Calu3 (cell line): ENCODE data around the gene ARFGAP2. TPM values are rescaled to one million over a fixed set of nuclear protein-coding genes. Genes with fewer than 3 reads are reported as not detected.

Experiments
- BruUV-seq: library from RNA; stranded (reverse); fragments of 400-500 nt; replicated peaks from 2 replicates; lab custom pipeline; 2021; lab: Mats Ljungman, UMichigan
- CTCF ChIA-PET: fragments of 300-600 bp; sonication (Branson Sonifier 250); formaldehyde crosslinking; loops from one replicate; lab custom pipeline; 2022; ENCODE audit warnings: antibody characterized with exemption; lab: Charles Lee
- DNase-seq: peaks from one replicate; pipeline ENCODE4 v3.0.0; 2022
- H3K27ac Mint-ChIP-seq: one replicate; pipeline ENCODE4 v1.8.0; 2022; ENCODE audit warnings: mixed read lengths; ENCODE audit not compliant: unreplicated experiment
- H3K27me3 Mint-ChIP-seq: one replicate; pipeline ENCODE4 v1.8.0; 2022; ENCODE audit warnings: mixed read lengths; ENCODE audit not compliant: unreplicated experiment
- H3K36me3 Mint-ChIP-seq: one replicate; pipeline ENCODE4 v1.8.0; 2022; ENCODE audit warnings: mild to moderate bottlenecking, moderate library complexity, mixed read lengths; ENCODE audit not compliant: insufficient read depth, unreplicated experiment
- H3K4me1 Mint-ChIP-seq: one replicate; pipeline ENCODE4 v1.8.0; 2022; ENCODE audit warnings: mild to moderate bottlenecking, low read depth, mixed read lengths; ENCODE audit not compliant: unreplicated experiment
- H3K4me3 Mint-ChIP-seq: one replicate; pipeline ENCODE4 v1.8.0; 2022; ENCODE audit warnings: mild to moderate bottlenecking, low read depth, moderate library complexity, mixed read lengths; ENCODE audit not compliant: unreplicated experiment
- H3K9me3 Mint-ChIP-seq: one replicate; pipeline ENCODE4 v1.8.0; 2022; ENCODE audit warnings: low read depth, mixed read lengths; ENCODE audit not compliant: unreplicated experiment
- intact Hi-C: fragments of 100-400 bp; cut with micrococcal nuclease; formaldehyde crosslinking; loops from one replicate; pipeline ENCODE4 v1.10.0; 2022; ENCODE audit not compliant: unreplicated experiment
- total RNA-seq: library from RNA; stranded (reverse); gene quantifications from 2 replicates; pipeline ENCODE4 v1.2.3, GENCODE V29; 2022
- TF ChIP-seq, protein P1 (sequence below): fragments of 200-600 bp; IDR thresholded peaks from one replicate; pipeline ENCODE4 v1.8.0; 2022; ENCODE audit warnings: antibody characterized with exemption; ENCODE audit not compliant: unreplicated experiment

The ARFGAP2 gene
- total RNA-seq, 1 experiment from 2014 or later: 108 TPM

DNA sequence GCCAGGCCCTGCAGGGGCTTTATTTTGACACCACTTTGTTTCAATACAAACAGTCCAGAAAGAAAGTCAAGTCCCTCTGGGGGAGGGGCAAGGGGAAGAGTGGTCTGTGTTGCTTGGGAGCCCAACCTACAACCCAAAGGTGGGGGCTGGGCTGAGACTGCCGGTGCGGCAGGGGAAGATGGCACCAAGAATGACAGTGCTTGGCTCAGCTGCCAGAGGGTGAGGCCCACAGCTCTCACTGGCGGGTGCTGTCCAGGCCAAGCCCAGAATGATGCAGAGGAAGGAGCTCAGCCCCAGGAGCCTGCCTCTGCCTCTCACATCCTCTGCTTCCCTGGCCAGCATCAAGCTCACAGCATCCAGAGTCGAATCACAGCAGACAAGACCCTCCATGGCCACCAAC lies 12.4 kb downstream of the ARFGAP2 start:
- no TSS peak for BruUV-seq
- no peak for DNase-seq
- Mint-ChIP-seq H3K4me3 (no peak overlapping the region), H3K27me3 (no peaks in the 10 kb centered on the region), H3K9me3 (no peaks in the 10 kb centered on the region), H3K36me3 (peaks cover 60% of the 10 kb centered on the region), H3K27ac (no peak overlapping the region), H3K4me1 (no peaks in the 10 kb centered on the region)
- TF ChIP-seq, protein P1, sequence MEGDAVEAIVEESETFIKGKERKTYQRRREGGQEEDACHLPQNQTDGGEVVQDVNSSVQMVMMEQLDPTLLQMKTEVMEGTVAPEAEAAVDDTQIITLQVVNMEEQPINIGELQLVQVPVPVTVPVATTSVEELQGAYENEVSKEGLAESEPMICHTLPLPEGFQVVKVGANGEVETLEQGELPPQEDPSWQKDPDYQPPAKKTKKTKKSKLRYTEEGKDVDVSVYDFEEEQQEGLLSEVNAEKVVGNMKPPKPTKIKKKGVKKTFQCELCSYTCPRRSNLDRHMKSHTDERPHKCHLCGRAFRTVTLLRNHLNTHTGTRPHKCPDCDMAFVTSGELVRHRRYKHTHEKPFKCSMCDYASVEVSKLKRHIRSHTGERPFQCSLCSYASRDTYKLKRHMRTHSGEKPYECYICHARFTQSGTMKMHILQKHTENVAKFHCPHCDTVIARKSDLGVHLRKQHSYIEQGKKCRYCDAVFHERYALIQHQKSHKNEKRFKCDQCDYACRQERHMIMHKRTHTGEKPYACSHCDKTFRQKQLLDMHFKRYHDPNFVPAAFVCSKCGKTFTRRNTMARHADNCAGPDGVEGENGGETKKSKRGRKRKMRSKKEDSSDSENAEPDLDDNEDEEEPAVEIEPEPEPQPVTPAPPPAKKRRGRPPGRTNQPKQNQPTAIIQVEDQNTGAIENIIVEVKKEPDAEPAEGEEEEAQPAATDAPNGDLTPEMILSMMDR: no peak
- CTCF ChIA-PET: interaction anchor here (1.7 kb wide), 1 partner anchor 11 kb away, joined by 3 read pairs; no protein-coding TSS in a partner anchor
- intact Hi-C loops: no loop called here

DNA sequence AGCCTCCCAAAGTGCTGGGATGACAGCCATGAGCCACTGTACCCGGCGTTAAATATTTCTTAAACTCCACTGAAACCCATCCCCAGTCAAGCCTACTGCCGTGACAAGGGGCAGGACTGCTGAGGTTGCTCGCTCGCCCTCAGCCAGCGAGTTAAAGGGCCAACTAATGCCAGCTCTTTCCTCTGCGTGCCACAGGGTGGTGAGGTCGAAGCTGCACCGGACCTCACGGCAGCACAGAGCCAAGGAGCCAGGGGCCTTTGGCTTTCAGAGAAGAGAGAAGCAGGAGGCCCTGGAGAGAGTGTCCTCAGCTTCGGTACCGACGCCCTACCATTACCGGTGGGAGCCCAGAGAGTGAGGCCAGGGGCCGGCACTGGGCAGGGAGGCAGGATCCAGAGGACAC lies 12.8 kb downstream of the ARFGAP2 start:
- Mint-ChIP-seq H3K9me3 (no peaks in the 10 kb centered on the region), H3K36me3 (peaks cover 59% of the 10 kb centered on the region), H3K27me3 (no peaks in the 10 kb centered on the region), H3K4me1 (no peaks in the 10 kb centered on the region), H3K27ac (no peak overlapping the region), H3K4me3 (no peak overlapping the region)
- TF ChIP-seq, protein P1: no peak
- CTCF ChIA-PET: interaction anchor here (1.1 to 1.7 kb wide), 2 partner anchors 11 to 21 kb away, joined by 3 to 4 read pairs; no protein-coding TSS in a partner anchor
- intact Hi-C loops: no loop called here
- no TSS peak for BruUV-seq
- no peak for DNase-seq

DNA sequence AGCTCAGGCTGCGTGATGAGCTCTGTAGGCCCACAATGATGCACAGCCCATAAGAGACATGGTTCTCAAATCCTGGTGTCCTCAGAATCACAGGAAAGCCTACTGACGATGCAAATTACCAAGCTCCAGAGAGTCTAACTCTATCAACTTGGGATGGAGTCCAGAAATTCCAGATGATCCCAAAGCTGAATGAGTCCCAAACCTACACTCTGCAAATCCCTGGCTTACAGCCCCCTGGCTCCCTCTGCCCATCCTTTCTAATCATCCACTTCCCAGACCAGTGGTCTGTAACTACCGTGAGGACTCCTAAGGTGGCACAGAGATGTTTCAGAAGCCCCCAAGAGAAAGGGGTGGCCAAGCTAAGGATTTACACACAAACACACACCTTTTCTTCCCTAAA lies 13.5 kb downstream of the ARFGAP2 start:
- no TSS peak for BruUV-seq
- H3K9me3 Mint-ChIP-seq: no peaks in the 10 kb centered on the region
- CTCF ChIA-PET: interaction anchor here (0.6 to 1.1 kb wide), 4 partner anchors 9 to 495 kb away, joined by 3 to 5 read pairs (median 4); no protein-coding TSS in a partner anchor
- no peaks in the 10 kb centered on the region for H3K27me3 Mint-ChIP-seq
- peaks cover 56% of the 10 kb centered on the region for H3K36me3 Mint-ChIP-seq
- no peaks in the 10 kb centered on the region for H3K4me1 Mint-ChIP-seq
- intact Hi-C loops: no loop called here
- H3K4me3 Mint-ChIP-seq: no peak overlapping the region
- TF ChIP-seq, protein P1: no peak
- H3K27ac Mint-ChIP-seq: no peak overlapping the region
- DNase-seq: no peak

DNA sequence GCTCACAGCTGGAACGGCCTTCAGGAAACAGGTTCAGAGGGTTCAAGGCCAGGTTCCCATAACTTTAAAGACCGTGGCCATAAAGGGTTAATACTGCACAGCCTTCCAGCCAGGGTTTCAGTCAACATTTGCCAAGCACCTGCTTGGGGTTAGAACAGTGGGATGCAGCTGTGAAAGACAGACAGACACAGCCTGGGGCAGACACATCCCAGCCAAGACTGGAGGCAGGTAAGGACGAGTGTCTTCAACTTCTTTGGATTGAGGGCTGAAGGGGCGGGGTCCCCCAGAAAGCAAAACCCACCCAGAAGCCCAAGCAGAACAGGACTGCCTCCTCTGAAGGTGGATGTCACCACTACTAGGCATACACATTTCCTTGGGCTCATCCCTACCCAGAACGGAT lies 14.3 kb downstream of the ARFGAP2 start:
- CTCF ChIA-PET: interaction anchor here (0.6 kb wide), 1 partner anchor 28 kb away, joined by 4 read pairs; no protein-coding TSS in a partner anchor
- Mint-ChIP-seq H3K27me3 (no peaks in the 10 kb centered on the region), H3K36me3 (peaks cover 56% of the 10 kb centered on the region), H3K9me3 (no peaks in the 10 kb centered on the region), H3K4me1 (no peaks in the 10 kb centered on the region), H3K4me3 (no peak overlapping the region), H3K27ac (no peak overlapping the region)
- no peak for DNase-seq
- no TSS peak for BruUV-seq
- TF ChIP-seq, protein P1: no peak
- intact Hi-C loops: no loop called here
